ENCODE results near the gene RBFOX1. TPM values are rescaled to one million over a fixed set of nuclear protein-coding genes. Genes with fewer than 3 reads are reported as not detected.

The RBFOX1 gene
- total RNA-seq, 1 donor: not detected

DNA sequence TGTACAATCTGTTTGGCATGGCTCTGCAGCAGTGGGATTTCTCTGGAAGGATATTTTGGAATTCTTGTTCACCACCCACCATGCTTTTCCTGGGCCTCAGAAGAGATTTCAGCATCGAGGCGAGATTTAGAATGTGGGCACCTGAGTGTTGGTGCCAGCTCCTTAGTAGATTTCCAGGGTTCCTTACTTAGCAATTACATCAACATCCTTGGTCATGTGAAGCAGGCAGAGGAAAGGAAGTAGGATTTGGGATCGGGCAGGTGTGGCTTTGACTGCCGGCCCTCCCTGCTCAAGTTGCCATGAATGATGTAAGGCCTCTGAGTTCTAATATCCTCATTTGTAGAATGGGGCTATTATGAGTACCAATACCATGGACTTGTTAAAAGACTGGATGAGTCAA is 13.1 kb upstream of the RBFOX1 start:
- no peaks in the 10 kb centered on the region for H3K27me3 ChIP-seq (ENCODE audit: insufficient read depth, low read length)
- no peak overlapping the region for H3K27ac ChIP-seq (ENCODE audit: low read depth, low read length)
- H2AFZ ChIP-seq (ENCODE audit: low read length): no peak overlapping the region
- DNase-seq (ENCODE audit: insufficient read length, low spot score, missing footprints): no peak
- no peaks in the 10 kb centered on the region for H3K79me2 ChIP-seq (ENCODE audit: insufficient read depth, low read length)
- no peaks in the 10 kb centered on the region for H3K36me3 ChIP-seq (ENCODE audit: insufficient read depth, low read length)
- H3K9me3 ChIP-seq (ENCODE audit: low read depth, low read length): peaks cover 3% of the 10 kb centered on the region
- H3K4me1 ChIP-seq (ENCODE audit: insufficient read depth, low read length): no peaks in the 10 kb centered on the region
- no peaks in the 10 kb centered on the region for H4K20me1 ChIP-seq (ENCODE audit: insufficient read depth, low read length)
- H3K4me3 ChIP-seq (ENCODE audit: insufficient read depth, low read length): no peak overlapping the region
- no peak for TF ChIP-seq CTCF (IDR thresholded peaks at IDR 0.05; ENCODE audit: extremely low read depth, low read depth, low read length)
- no peak overlapping the region for H3K4me2 ChIP-seq (ENCODE audit: insufficient read depth, low read length)

DNA sequence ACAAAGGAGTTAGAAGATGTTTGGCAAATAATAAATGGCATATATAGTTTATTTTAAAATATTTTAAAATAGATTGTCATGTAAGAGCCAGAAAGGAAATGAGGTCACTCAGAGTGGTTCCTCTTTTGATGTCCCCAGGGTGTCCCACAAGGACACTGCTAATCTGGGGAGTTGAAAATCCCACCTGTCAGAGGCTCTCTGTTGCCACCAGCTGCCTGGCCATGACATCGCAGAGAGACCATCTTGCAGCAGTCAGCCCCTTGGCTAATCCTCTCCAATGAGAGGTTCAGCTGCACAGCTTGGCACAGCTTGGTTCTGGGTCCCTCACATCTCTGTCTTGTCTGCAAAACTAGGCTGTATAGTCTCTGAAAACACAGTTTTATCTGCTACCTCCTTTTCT is 11.0 kb upstream of the RBFOX1 start:
- no peak for TF ChIP-seq CTCF (IDR thresholded peaks at IDR 0.05; ENCODE audit: extremely low read depth, low read depth, low read length)
- no peaks in the 10 kb centered on the region for H3K4me1 ChIP-seq (ENCODE audit: insufficient read depth, low read length)
- no peak overlapping the region for H3K4me2 ChIP-seq (ENCODE audit: insufficient read depth, low read length)
- H3K79me2 ChIP-seq (ENCODE audit: insufficient read depth, low read length): no peaks in the 10 kb centered on the region
- H4K20me1 ChIP-seq (ENCODE audit: insufficient read depth, low read length): no peaks in the 10 kb centered on the region
- H3K4me3 ChIP-seq (ENCODE audit: insufficient read depth, low read length): no peak overlapping the region
- DNase-seq (ENCODE audit: insufficient read length, low spot score, missing footprints): no peak
- H3K27ac ChIP-seq (ENCODE audit: low read depth, low read length): no peak overlapping the region
- H2AFZ ChIP-seq (ENCODE audit: low read length): no peak overlapping the region
- H3K9me3 ChIP-seq (ENCODE audit: low read depth, low read length): peaks cover 3% of the 10 kb centered on the region
- H3K27me3 ChIP-seq (ENCODE audit: insufficient read depth, low read length): no peaks in the 10 kb centered on the region
- no peaks in the 10 kb centered on the region for H3K36me3 ChIP-seq (ENCODE audit: insufficient read depth, low read length)

GRCh38 chr16:7324321-7324720 is 8.3 kb upstream of the RBFOX1 start:
- H3K79me2 ChIP-seq (ENCODE audit: insufficient read depth, low read length): no peaks in the 10 kb centered on the region
- H3K4me2 ChIP-seq (ENCODE audit: insufficient read depth, low read length): no peak overlapping the region
- no peak overlapping the region for H3K27ac ChIP-seq (ENCODE audit: low read depth, low read length)
- no peak for DNase-seq (ENCODE audit: insufficient read length, low spot score, missing footprints)
- H3K4me1 ChIP-seq (ENCODE audit: insufficient read depth, low read length): no peaks in the 10 kb centered on the region
- H3K36me3 ChIP-seq (ENCODE audit: insufficient read depth, low read length): no peaks in the 10 kb centered on the region
- no peak for TF ChIP-seq CTCF (IDR thresholded peaks at IDR 0.05; ENCODE audit: extremely low read depth, low read depth, low read length)
- H3K4me3 ChIP-seq (ENCODE audit: insufficient read depth, low read length): no peak overlapping the region
- H4K20me1 ChIP-seq (ENCODE audit: insufficient read depth, low read length): no peaks in the 10 kb centered on the region
- H3K9me3 ChIP-seq (ENCODE audit: low read depth, low read length): no peaks in the 10 kb centered on the region
- H3K27me3 ChIP-seq (ENCODE audit: insufficient read depth, low read length): no peaks in the 10 kb centered on the region
- no peak overlapping the region for H2AFZ ChIP-seq (ENCODE audit: low read length)

DNA sequence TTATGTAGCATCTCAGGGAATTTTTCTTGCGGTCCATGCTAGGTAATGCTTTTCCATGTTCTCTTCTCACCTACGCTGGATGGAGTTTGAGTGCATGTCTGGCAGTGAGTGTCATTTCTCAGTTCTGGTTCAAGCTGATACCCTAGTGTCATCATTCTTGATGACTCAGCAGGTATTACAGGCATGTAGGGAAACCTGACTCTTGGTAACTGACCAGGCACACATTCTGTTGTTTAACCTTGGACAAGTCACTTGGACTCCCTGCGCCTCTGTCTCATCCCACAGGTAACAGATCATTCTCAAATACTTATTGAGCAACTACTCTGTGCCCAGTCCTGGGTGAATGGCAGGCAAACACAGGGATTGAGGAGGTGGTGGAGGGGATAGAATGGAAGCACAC is 6.8 kb upstream of the RBFOX1 start:
- Histone ChIP-seq H3K36me3 (ENCODE audit: insufficient read depth, low read length) (no peaks in the 10 kb centered on the region), H3K4me1 (ENCODE audit: insufficient read depth, low read length) (no peaks in the 10 kb centered on the region), H3K79me2 (ENCODE audit: insufficient read depth, low read length) (no peaks in the 10 kb centered on the region), H3K4me2 (ENCODE audit: insufficient read depth, low read length) (no peak overlapping the region), H3K27ac (ENCODE audit: low read depth, low read length) (no peak overlapping the region), H4K20me1 (ENCODE audit: insufficient read depth, low read length) (no peaks in the 10 kb centered on the region), H3K9me3 (ENCODE audit: low read depth, low read length) (no peaks in the 10 kb centered on the region), H3K27me3 (ENCODE audit: insufficient read depth, low read length) (no peaks in the 10 kb centered on the region), H2AFZ (ENCODE audit: low read length) (no peak overlapping the region), H3K4me3 (ENCODE audit: insufficient read depth, low read length) (no peak overlapping the region)
- TF ChIP-seq CTCF (IDR thresholded peaks at IDR 0.05; ENCODE audit: extremely low read depth, low read depth, low read length): no peak
- no peak for DNase-seq (ENCODE audit: insufficient read length, low spot score, missing footprints)
